GM12878 (cell line): ENCODE data around the gene ZNF534. TPM values are rescaled to one million over a fixed set of nuclear protein-coding genes. Genes with fewer than 3 reads are reported as not detected.

Experiments used
- ATAC-seq: fragments of 200-7000 bp; cut with Tn5 transposase; 3 replicates; pipeline ENCODE4 v1.9.1; 2020; ENCODE audit warnings: mild to moderate bottlenecking, moderate library complexity
- BruUV-seq: library from RNA; stranded (reverse); fragments of 400-500 nt; replicated peaks from 2 replicates; lab custom pipeline; 2021; lab: Mats Ljungman, UMichigan
- CTCF ChIA-PET: fragments of 300-600 bp; sonication (Branson Sonifier 250); formaldehyde crosslinking; extraction: SDS; loops from one replicate; lab custom pipeline; 2021; ENCODE audit warnings: inconsistent platforms; lab: Yijun Ruan, JAX
- POLR2A ChIA-PET: fragments of 350-600 bp; formaldehyde crosslinking; extraction: SDS; loops from one replicate; lab custom pipeline; 2021; ENCODE audit warnings: inconsistent platforms; lab: Charles Lee
- RAD21 ChIA-PET: fragments of 300-600 bp; sonication (Branson Sonifier 250); formaldehyde crosslinking; loops from one replicate; lab custom pipeline; 2023; ENCODE audit warnings: antibody characterized with exemption; ENCODE audit not compliant: unreplicated experiment; lab: Charles Lee
- SMC1A ChIA-PET: fragments of 300-600 bp; sonication (Branson Sonifier 250); formaldehyde crosslinking; loops from one replicate; lab custom pipeline; 2023; ENCODE audit not compliant: unreplicated experiment, uncharacterized antibody; lab: Charles Lee
- DNase-seq: peaks from one replicate; pipeline ENCODE4 v3.0.0-alpha.2; 2011; ENCODE audit warnings: low read depth, low spot score
- FAIRE-seq: peaks from 3 replicates; lab custom pipeline; 2011; peaks lifted over from hg19 to GRCh38; lab: Jason Lieb, UNC
- H2AFZ ChIP-seq: 2 replicates; pipeline ENCODE4 v1.6.0; 2011; ENCODE audit warnings: low read depth, low read length, control low read depth; ENCODE audit not compliant: control insufficient read depth
- H3K27ac ChIP-seq: 2 replicates; pipeline ENCODE4 v1.5.1; 2011; ENCODE audit warnings: control low read depth; ENCODE audit not compliant: control insufficient read depth, insufficient read depth
- H3K27me3 ChIP-seq, 2 experiments: replicated peaks in 1 of 2; 2 replicates each; pipeline versions ENCODE4 v1.6.0 to v1.6.1; 2011; ENCODE audit warnings: low read length in 1 of 2; ENCODE audit not compliant: control insufficient read depth in 2 of 2, insufficient read depth in 2 of 2
- H3K36me3 ChIP-seq, 2 experiments: 2 replicates each; pipeline ENCODE4 v1.5.1; 2011; ENCODE audit warnings: low read length in 1 of 2; ENCODE audit not compliant: control insufficient read depth in 2 of 2, insufficient read depth in 2 of 2
- H3K4me1 ChIP-seq: 2 replicates; pipeline ENCODE4 v1.6.1; 2011; ENCODE audit warnings: mild to moderate bottlenecking, low read length, moderate library complexity, mixed read lengths; ENCODE audit not compliant: control insufficient read depth, insufficient read depth
- H3K4me2 ChIP-seq: 2 replicates; pipeline ENCODE4 v1.6.0; 2011; ENCODE audit warnings: control low read depth; ENCODE audit not compliant: control insufficient read depth, insufficient read depth
- H3K4me3 ChIP-seq: fragments of 200-600 bp; sonication (generic); 2 replicates; pipeline ENCODE4 v1.5.1; 2016
- H3K79me2 ChIP-seq: 2 replicates; pipeline ENCODE4 v1.6.0; 2011; ENCODE audit warnings: low read length; ENCODE audit not compliant: control insufficient read depth, insufficient read depth
- H3K9ac ChIP-seq: 2 replicates; pipeline ENCODE4 v1.8.0; 2011; ENCODE audit warnings: low read length, control low read depth, mixed read lengths; ENCODE audit not compliant: control insufficient read depth, insufficient read depth
- H3K9me3 ChIP-seq: replicated peaks from 3 replicates; pipeline ENCODE4 v1.5.1; 2011; ENCODE audit warnings: mild to moderate bottlenecking, low read length; ENCODE audit not compliant: control insufficient read depth, insufficient read depth
- H4K20me1 ChIP-seq: 2 replicates; pipeline ENCODE4 v1.6.0; 2011; ENCODE audit not compliant: control insufficient read depth, insufficient read depth
- BCL11A ChIP-seq: IDR thresholded peaks from 2 replicates; pipeline ENCODE4 v1.6.1; 2011; ENCODE audit warnings: low read depth, low read length
- BMI1 ChIP-seq: fragments of 450-650 bp; IDR thresholded peaks from 2 replicates; pipeline ENCODE4 v1.6.1; 2016; ENCODE audit warnings: mild to moderate bottlenecking, moderate library complexity, borderline replicate concordance
- E2F4 ChIP-seq: IDR thresholded peaks from 2 replicates; pipeline ENCODE4 v1.6.1; 2012; ENCODE audit warnings: low read depth, low read length, improper control_type of control experiment
- IRF4 ChIP-seq: IDR thresholded peaks from 2 replicates; pipeline ENCODE4 v1.6.1; 2011; ENCODE audit warnings: low read depth, low read length
- PBX3 ChIP-seq: IDR thresholded peaks from 2 replicates; pipeline ENCODE4 v1.6.1; 2011; ENCODE audit warnings: mild to moderate bottlenecking, low read depth, low read length, moderate library complexity; ENCODE audit not compliant: insufficient replicate concordance
- PRDM15 ChIP-seq: fragments of 450-650 bp; formaldehyde crosslinking; IDR thresholded peaks from 2 replicates; pipeline ENCODE4 v1.4.0; 2020; ENCODE audit warnings: mild to moderate bottlenecking, moderate library complexity
- TAF1 ChIP-seq: IDR thresholded peaks from 2 replicates; pipeline ENCODE4 v1.6.1; 2011; ENCODE audit warnings: mild to moderate bottlenecking, low read depth, low read length, borderline replicate concordance
- USF1 ChIP-seq: IDR thresholded peaks from 2 replicates; pipeline ENCODE4 v1.6.1; 2011; ENCODE audit warnings: borderline replicate concordance, low read depth, mild to moderate bottlenecking, moderate library complexity, mixed read lengths, low read length; ENCODE audit not compliant: insufficient read depth; ENCODE audit errors: extremely low read length
- YY1 ChIP-seq: IDR thresholded peaks from 2 replicates; pipeline ENCODE4 v1.6.1; 2011; ENCODE audit warnings: low read depth, mild to moderate bottlenecking, low read length
- WGBS: methylation state at CpG from one replicate; pipeline ENCODE4 v1.1.6; 2016; ENCODE audit warnings: low lambda C conversion rate; ENCODE audit not compliant: insufficient replicate concordance, insufficient coverage; ENCODE audit errors: missing lambda C conversion rate; 5-methylcytosine and 5-hydroxymethylcytosine counted together
- in situ Hi-C: fragments of 300-500 bp; cut with MboI; formaldehyde crosslinking; loops from 9 replicates; pipeline ENCODE4 v1.14.3; 2018; ENCODE audit warnings: mixed read lengths
- intact Hi-C: fragments of 100-400 bp; cut with micrococcal nuclease; formaldehyde crosslinking; loops from one replicate; pipeline ENCODE4 v1.14.2; 2022; ENCODE audit not compliant: unreplicated experiment
- polyA plus RNA-seq, 11 experiments: library from polyadenylated mRNA; depleted of rRNA in 4 of 11; unstranded in 6 of 11; stranded (reverse) in 5 of 11; fragments of >200 nt; fragmentation: Nextera tagmentation in 4 of 11; fragmentation: Illumina TruSeq in 1 of 11; extraction: Ambion mirVana in 4 of 11; extraction: Trizol in 1 of 11; gene quantifications; 1 replicate in 1 of 11; 2 replicates in 10 of 11; pipeline versions ENCODE4 v1.2.1 to v1.2.3, GENCODE V29; 2011 to 2016; ENCODE audit warnings: inconsistent platforms in 2 of 11, missing spikeins in 2 of 11, low read depth in 1 of 11
- total RNA-seq, 4 experiments: library from RNA; depleted of rRNA in 3 of 4; stranded (reverse); fragments of >200 nt in 3 of 4; fragmentation: Illumina TruSeq in 1 of 4; extraction: Trizol in 1 of 4; gene quantifications; 2 replicates each; pipeline versions ENCODE4 v1.2.1 to v1.2.3, GENCODE V29; 2013 to 2021

The ZNF534 gene
- total and polyA plus RNA-seq, 10 of the 15 experiments (the other 5 are each of a cell fraction or from before 2014, with no cell fraction given): 0.39 to 0.79 TPM; not detected in 8

- BruUV-seq: no TSS peak
- Histone ChIP-seq H3K4me2 (no peak overlapping the region), H3K27me3 (no peaks in the 10 kb centered on the region), H3K79me2 (no peaks in the 10 kb centered on the region), H3K36me3 (no peaks in the 10 kb centered on the region), H3K27ac (no peak overlapping the region), H3K4me3 (no peak overlapping the region), H3K4me1 (no peaks in the 10 kb centered on the region), H3K9ac (no peak overlapping the region), H3K9me3 (peaks cover 2% of the 10 kb centered on the region; the same call in 1 of the 3 replicates), H4K20me1 (no peaks in the 10 kb centered on the region), H2AFZ (no peak overlapping the region)
- RAD21 ChIA-PET: no interaction called here
- CTCF ChIA-PET: no interaction called here
- SMC1A ChIA-PET: no interaction called here
- no peak for DNase-seq
- 35% methylated on average over 5 of the region's 5 CpGs for WGBS
- POLR2A ChIA-PET: no interaction called here
- ATAC-seq: no peak
- TF ChIP-seq BCL11A (no peak), YY1 (no peak), E2F4 (no peak), PBX3 (no peak), PRDM15 (CRISPR knock-in tag) (no peak), IRF4 (no peak), TAF1 (no peak), BMI1 (no peak), USF1 (no peak)
- FAIRE-seq: no peak
- in situ Hi-C loops (no loop called here), intact Hi-C loops (no loop called here)
Measured at GRCh38 chr19:52415711-52416110, 13.2 kb upstream of the ZNF534 start.
